HepG2 (cell line): Measurements from ENCODE around the gene GASK1A. TPM values are rescaled to one million over a fixed set of nuclear protein-coding genes. Genes with fewer than 3 reads are reported as not detected.

ENCODE experiments used
- AGO1 ChIP-seq: fragments of 200-400 bp; formaldehyde crosslinking; IDR thresholded peaks from 2 replicates; pipeline ENCODE4 v1.6.1; 2017; ENCODE audit warnings: mild to moderate bottlenecking, low read depth, low read length, moderate library complexity; ENCODE audit not compliant: poor library complexity, severe bottlenecking
- BCL6 ChIP-seq: IDR thresholded peaks from 2 replicates; pipeline ENCODE4 v1.6.1; 2016; ENCODE audit warnings: missing genetic modification reagents, missing compliant biosample characterization
- DMAP1 ChIP-seq: IDR thresholded peaks from 2 replicates; pipeline ENCODE4 v1.6.1; 2016
- NR2C2 ChIP-seq: sonication (generic); formaldehyde crosslinking; IDR thresholded peaks from 2 replicates; pipeline ENCODE4 v1.4.0; 2020; ENCODE audit warnings: missing genetic modification reagents, mild to moderate bottlenecking, moderate library complexity, borderline replicate concordance
- PHF20 ChIP-seq: sonication (generic); formaldehyde crosslinking; IDR thresholded peaks from 2 replicates; pipeline ENCODE4 v1.5.0; 2020; ENCODE audit warnings: mild to moderate bottlenecking, missing genetic modification reagents
- RCOR2 ChIP-seq: IDR thresholded peaks from 2 replicates; pipeline ENCODE4 v1.6.1; 2016; ENCODE audit warnings: missing biosample characterization, missing genetic modification reagents
- RNF2 ChIP-seq: fragments of 450-650 bp; conservative IDR thresholded peaks from 2 replicates; pipeline ENCODE4 v1.6.1; 2016; ENCODE audit warnings: low read depth
- TAF1 ChIP-seq: sonication (generic); formaldehyde crosslinking; IDR thresholded peaks from 2 replicates; pipeline ENCODE4 v1.4.0; 2020; ENCODE audit warnings: missing genetic modification reagents
- ZNF205 ChIP-seq: IDR thresholded peaks from 2 replicates; pipeline ENCODE4 v1.6.1; 2018; ENCODE audit warnings: missing biosample characterization, missing genetic modification reagents
- ZNF264 ChIP-seq: sonication (generic); formaldehyde crosslinking; IDR thresholded peaks from 2 replicates; pipeline ENCODE4 v1.4.0; 2020; ENCODE audit warnings: missing genetic modification reagents
- ZNF530 ChIP-seq: sonication (generic); formaldehyde crosslinking; IDR thresholded peaks from 2 replicates; pipeline ENCODE4 v1.5.0; 2020; ENCODE audit warnings: low read depth, mild to moderate bottlenecking, missing genetic modification reagents
- ZNF615 ChIP-seq: sonication (generic); formaldehyde crosslinking; IDR thresholded peaks from 2 replicates; pipeline ENCODE4 v1.5.0; 2020; ENCODE audit warnings: mild to moderate bottlenecking, missing genetic modification reagents, borderline replicate concordance
- ZNF703 ChIP-seq: sonication (generic); formaldehyde crosslinking; IDR thresholded peaks from 2 replicates; pipeline ENCODE4 v1.5.1; 2020; ENCODE audit warnings: missing genetic modification reagents, mild to moderate bottlenecking, moderate library complexity, borderline replicate concordance
- ZSCAN31 ChIP-seq: sonication (generic); formaldehyde crosslinking; IDR thresholded peaks from 2 replicates; pipeline ENCODE4 v1.5.0; 2020; ENCODE audit warnings: low read depth, mild to moderate bottlenecking, missing genetic modification reagents
- polyA plus RNA-seq, 8 experiments: library from polyadenylated mRNA; depleted of rRNA in 3 of 8; stranded (reverse) in 7 of 8; unstranded in 1 of 8; fragments of >200 nt; fragmentation: Illumina TruSeq in 4 of 8; extraction: Trizol in 4 of 8; gene quantifications; 2 replicates each; pipeline versions ENCODE4 v1.2.1 to v1.2.3, GENCODE V29; 2011 to 2016; ENCODE audit warnings: low read depth in 4 of 8, missing spikeins in 1 of 8, mixed read lengths in 1 of 8; ENCODE audit not compliant: insufficient read depth in 1 of 8
- total RNA-seq, 5 experiments: library from RNA; depleted of rRNA; stranded (reverse); fragments of >200 nt; fragmentation: Illumina TruSeq; extraction: Trizol; gene quantifications; 2 replicates each; pipeline ENCODE4 v1.2.3, GENCODE V29; 2016; ENCODE audit warnings: low read depth in 1 of 5
- TF ChIP-seq, protein P1 (sequence below): sonication (generic); formaldehyde crosslinking; IDR thresholded peaks from 2 replicates; pipeline ENCODE4 v1.5.0; 2020; ENCODE audit warnings: missing genetic modification reagents
- TF ChIP-seq, protein P2 (sequence below): sonication (generic); formaldehyde crosslinking; IDR thresholded peaks from 2 replicates; pipeline ENCODE4 v1.4.0; 2020; ENCODE audit warnings: low read depth, missing genetic modification reagents
- TF ChIP-seq, protein P3 (sequence below): sonication (generic); formaldehyde crosslinking; IDR thresholded peaks from 2 replicates; pipeline ENCODE4 v1.4.0; 2020; ENCODE audit warnings: mild to moderate bottlenecking, missing genetic modification reagents, borderline replicate concordance
- TF ChIP-seq, protein P4 (sequence below): sonication (generic); formaldehyde crosslinking; IDR thresholded peaks from 2 replicates; pipeline ENCODE4 v1.4.0; 2020; ENCODE audit warnings: mild to moderate bottlenecking, missing genetic modification reagents
- TF ChIP-seq, protein P5 (sequence below): sonication (generic); formaldehyde crosslinking; IDR thresholded peaks from 2 replicates; pipeline ENCODE4 v1.8.0; 2023; ENCODE audit warnings: mild to moderate bottlenecking, missing genetic modification reagents
- TF ChIP-seq, protein P6 (sequence below): sonication (generic); formaldehyde crosslinking; IDR thresholded peaks from 2 replicates; pipeline ENCODE4 v1.4.0; 2020; ENCODE audit warnings: low read depth, mild to moderate bottlenecking, missing genetic modification reagents

Gene GASK1A
- total and polyA plus RNA-seq, 2 of the 13 experiments (the other 11 are each of a cell fraction or from before 2014, with no cell fraction given) = not detected

DNA sequence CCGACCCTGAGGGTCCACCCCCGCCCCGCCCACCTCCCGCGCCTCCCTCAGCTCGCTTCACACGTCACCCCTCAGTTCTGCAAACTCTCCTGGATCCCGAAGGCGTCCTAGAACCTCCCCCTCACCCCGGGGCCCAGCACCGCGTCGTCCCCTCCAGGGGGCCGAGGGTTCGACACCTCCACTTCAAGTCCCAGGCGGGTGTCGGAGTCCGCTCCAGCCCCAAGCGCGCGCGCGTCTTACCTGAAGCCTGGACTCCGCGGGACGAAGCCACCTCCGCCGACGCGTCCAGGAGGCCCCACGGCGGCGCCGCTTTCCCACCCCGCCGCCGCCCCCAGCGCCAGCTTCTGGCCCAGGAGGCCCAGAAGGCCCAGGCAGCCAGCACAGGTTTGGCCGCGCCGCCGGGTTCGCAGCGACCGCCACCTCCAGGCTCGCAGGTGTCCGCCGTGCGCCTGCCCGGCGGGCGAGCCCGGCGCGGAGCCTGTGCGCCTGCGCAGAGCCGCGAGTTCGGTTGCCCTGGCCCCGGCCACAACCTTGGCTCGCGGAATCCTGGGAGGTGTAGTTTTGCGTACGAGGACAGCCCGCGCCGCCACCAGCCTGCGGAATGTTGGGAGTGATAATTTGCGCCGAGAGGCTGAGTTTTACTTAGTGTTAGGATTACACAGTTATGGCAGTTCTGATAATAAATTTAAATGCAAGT is 126.6 kb downstream of the GASK1A start, which contains the start of gene POMGNT2 (continued):
- TF ChIP-seq AGO1 = no peak
- TF ChIP-seq PHF20 (CRISPR knock-in tag) = no peak
- peak; percentile 99 for TF ChIP-seq RNF2
- TF ChIP-seq, protein P1, sequence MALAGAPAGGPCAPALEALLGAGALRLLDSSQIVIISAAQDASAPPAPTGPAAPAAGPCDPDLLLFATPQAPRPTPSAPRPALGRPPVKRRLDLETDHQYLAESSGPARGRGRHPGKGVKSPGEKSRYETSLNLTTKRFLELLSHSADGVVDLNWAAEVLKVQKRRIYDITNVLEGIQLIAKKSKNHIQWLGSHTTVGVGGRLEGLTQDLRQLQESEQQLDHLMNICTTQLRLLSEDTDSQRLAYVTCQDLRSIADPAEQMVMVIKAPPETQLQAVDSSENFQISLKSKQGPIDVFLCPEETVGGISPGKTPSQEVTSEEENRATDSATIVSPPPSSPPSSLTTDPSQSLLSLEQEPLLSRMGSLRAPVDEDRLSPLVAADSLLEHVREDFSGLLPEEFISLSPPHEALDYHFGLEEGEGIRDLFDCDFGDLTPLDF (CRISPR knock-in tag) = no peak
- no peak for TF ChIP-seq RCOR2 (CRISPR knock-in tag)
- 0 out of 2 replicates have a peak, but pooled peaks have one; percentile 22 for TF ChIP-seq DMAP1 (CRISPR knock-in tag)
- TF ChIP-seq, protein P2, sequence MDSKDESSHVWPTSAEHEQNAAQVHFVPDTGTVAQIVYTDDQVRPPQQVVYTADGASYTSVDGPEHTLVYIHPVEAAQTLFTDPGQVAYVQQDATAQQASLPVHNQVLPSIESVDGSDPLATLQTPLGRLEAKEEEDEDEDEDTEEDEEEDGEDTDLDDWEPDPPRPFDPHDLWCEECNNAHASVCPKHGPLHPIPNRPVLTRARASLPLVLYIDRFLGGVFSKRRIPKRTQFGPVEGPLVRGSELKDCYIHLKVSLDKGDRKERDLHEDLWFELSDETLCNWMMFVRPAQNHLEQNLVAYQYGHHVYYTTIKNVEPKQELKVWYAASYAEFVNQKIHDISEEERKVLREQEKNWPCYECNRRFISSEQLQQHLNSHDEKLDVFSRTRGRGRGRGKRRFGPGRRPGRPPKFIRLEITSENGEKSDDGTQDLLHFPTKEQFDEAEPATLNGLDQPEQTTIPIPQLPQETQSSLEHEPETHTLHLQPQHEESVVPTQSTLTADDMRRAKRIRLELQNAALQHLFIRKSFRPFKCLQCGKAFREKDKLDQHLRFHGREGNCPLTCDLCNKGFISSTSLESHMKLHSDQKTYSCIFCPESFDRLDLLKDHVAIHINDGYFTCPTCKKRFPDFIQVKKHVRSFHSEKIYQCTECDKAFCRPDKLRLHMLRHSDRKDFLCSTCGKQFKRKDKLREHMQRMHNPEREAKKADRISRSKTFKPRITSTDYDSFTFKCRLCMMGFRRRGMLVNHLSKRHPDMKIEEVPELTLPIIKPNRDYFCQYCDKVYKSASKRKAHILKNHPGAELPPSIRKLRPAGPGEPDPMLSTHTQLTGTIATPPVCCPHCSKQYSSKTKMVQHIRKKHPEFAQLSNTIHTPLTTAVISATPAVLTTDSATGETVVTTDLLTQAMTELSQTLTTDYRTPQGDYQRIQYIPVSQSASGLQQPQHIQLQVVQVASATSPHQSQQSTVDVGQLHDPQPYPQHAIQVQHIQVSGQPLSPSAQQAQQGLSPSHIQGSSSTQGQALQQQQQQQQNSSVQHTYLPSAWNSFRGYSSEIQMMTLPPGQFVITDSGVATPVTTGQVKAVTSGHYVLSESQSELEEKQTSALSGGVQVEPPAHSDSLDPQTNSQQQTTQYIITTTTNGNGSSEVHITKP (CRISPR knock-in tag) = no peak
- TF ChIP-seq ZNF530 (CRISPR knock-in tag) = no peak
- TF ChIP-seq TAF1 = peak; percentile 29; the same call in 1 of the 2 replicates
- no peak for TF ChIP-seq ZNF615 (CRISPR knock-in tag)
- TF ChIP-seq ZSCAN31 (CRISPR knock-in tag) = 0 out of 2 replicates have a peak, but pooled peaks have one; percentile 48
- peak; percentile 90 for TF ChIP-seq NR2C2 (CRISPR knock-in tag)
- no peak for TF ChIP-seq ZNF205 (CRISPR knock-in tag)
- TF ChIP-seq ZNF703 (CRISPR knock-in tag) = no peak
- TF ChIP-seq, protein P3, sequence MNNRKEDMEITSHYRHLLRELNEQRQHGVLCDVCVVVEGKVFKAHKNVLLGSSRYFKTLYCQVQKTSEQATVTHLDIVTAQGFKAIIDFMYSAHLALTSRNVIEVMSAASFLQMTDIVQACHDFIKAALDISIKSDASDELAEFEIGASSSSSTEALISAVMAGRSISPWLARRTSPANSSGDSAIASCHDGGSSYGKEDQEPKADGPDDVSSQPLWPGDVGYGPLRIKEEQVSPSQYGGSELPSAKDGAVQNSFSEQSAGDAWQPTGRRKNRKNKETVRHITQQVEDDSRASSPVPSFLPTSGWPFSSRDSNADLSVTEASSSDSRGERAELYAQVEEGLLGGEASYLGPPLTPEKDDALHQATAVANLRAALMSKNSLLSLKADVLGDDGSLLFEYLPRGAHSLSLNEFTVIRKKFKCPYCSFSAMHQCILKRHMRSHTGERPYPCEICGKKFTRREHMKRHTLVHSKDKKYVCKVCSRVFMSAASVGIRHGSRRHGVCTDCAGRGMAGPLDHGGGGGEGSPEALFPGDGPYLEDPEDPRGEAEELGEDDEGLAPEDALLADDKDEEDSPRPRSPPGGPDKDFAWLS (CRISPR knock-in tag) = no peak
- TF ChIP-seq, protein P4, sequence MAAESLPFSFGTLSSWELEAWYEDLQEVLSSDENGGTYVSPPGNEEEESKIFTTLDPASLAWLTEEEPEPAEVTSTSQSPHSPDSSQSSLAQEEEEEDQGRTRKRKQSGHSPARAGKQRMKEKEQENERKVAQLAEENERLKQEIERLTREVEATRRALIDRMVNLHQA = no peak
- TF ChIP-seq, protein P5, sequence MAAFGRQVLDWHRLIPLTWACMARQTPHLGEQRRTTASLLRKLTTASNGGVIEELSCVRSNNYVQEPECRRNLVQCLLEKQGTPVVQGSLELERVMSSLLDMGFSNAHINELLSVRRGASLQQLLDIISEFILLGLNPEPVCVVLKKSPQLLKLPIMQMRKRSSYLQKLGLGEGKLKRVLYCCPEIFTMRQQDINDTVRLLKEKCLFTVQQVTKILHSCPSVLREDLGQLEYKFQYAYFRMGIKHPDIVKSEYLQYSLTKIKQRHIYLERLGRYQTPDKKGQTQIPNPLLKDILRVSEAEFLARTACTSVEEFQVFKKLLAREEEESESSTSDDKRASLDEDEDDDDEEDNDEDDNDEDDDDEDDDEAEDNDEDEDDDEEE (CRISPR knock-in tag) = peak; percentile 53; the same call in 1 of the 2 replicates
- TF ChIP-seq, protein P6, sequence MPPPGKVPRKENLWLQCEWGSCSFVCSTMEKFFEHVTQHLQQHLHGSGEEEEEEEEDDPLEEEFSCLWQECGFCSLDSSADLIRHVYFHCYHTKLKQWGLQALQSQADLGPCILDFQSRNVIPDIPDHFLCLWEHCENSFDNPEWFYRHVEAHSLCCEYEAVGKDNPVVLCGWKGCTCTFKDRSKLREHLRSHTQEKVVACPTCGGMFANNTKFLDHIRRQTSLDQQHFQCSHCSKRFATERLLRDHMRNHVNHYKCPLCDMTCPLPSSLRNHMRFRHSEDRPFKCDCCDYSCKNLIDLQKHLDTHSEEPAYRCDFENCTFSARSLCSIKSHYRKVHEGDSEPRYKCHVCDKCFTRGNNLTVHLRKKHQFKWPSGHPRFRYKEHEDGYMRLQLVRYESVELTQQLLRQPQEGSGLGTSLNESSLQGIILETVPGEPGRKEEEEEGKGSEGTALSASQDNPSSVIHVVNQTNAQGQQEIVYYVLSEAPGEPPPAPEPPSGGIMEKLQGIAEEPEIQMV (CRISPR knock-in tag) = 0 out of 2 replicates have a peak, but pooled peaks have one; percentile 36
- peak; percentile 68 for TF ChIP-seq BCL6 (CRISPR knock-in tag)
- TF ChIP-seq ZNF264 = no peak
